PC-9 (cell line): ENCODE results near the gene GRB7.

Experiments
- EZH2 ChIP-seq: fragments of 200-600 bp; sonication (generic); IDR thresholded peaks from 2 replicates; pipeline ENCODE4 v1.8.0; 2017; ENCODE audit warnings: antibody characterized with exemption, low read depth
- TF ChIP-seq, protein P1 (sequence below): fragments of 200-600 bp; sonication (generic); conservative IDR thresholded peaks from 2 replicates; pipeline ENCODE4 v1.6.1; 2017; ENCODE audit warnings: mixed run types, antibody characterized with exemption, mild to moderate bottlenecking, moderate library complexity

DNA sequence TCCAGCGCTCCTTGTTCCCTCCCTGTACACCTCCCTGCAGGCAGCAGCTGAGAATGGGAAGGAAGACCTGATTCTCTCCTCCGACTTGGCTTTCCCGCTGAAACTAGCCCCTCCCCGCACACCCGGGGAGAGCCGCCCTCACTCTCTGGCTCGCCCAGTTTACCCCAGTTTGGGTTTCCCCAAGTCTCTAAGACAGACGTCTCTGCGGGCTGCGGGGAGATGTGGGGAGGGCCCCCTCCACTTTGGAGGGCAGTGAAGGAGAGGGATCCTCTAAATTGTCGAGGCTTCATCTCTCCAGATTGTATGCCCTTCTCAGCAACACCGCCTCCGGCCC, 797 bp downstream of the GRB7 start:
- TF ChIP-seq, protein P1, sequence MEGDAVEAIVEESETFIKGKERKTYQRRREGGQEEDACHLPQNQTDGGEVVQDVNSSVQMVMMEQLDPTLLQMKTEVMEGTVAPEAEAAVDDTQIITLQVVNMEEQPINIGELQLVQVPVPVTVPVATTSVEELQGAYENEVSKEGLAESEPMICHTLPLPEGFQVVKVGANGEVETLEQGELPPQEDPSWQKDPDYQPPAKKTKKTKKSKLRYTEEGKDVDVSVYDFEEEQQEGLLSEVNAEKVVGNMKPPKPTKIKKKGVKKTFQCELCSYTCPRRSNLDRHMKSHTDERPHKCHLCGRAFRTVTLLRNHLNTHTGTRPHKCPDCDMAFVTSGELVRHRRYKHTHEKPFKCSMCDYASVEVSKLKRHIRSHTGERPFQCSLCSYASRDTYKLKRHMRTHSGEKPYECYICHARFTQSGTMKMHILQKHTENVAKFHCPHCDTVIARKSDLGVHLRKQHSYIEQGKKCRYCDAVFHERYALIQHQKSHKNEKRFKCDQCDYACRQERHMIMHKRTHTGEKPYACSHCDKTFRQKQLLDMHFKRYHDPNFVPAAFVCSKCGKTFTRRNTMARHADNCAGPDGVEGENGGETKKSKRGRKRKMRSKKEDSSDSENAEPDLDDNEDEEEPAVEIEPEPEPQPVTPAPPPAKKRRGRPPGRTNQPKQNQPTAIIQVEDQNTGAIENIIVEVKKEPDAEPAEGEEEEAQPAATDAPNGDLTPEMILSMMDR, result no peak
- no peak for TF ChIP-seq EZH2
